HEK293 (cell line): ENCODE data around the gene AKNA.

Experiments used
- CTCF ChIA-PET: fragments of 350-600 bp; formaldehyde crosslinking; extraction: SDS; loops from one replicate; lab custom pipeline; 2021; ENCODE audit warnings: antibody characterized with exemption; lab: Yijun Ruan, JAX
- POLR2A ChIA-PET: fragments of 300-600 bp; formaldehyde crosslinking; extraction: SDS; loops from one replicate; lab custom pipeline; 2020; ENCODE audit warnings: antibody characterized with exemption, inconsistent platforms; lab: Yijun Ruan, JAX
- H3K27ac ChIP-seq: fragments of 200-500 bp; sonication (Bioruptor generic); 2 replicates; pipeline ENCODE4 v1.5.1; 2014; ENCODE audit warnings: low read depth, low read length, control low read depth, inconsistent platforms; ENCODE audit errors: extremely low read depth
- H3K36me3 ChIP-seq, 2 experiments: fragments of 200-500 bp in 1 of 2; sonication (Bioruptor generic) in 1 of 2; 1 replicate in 1 of 2; 2 replicates in 1 of 2; pipeline ENCODE4 v1.5.1; 2014 to 2017; ENCODE audit warnings: inconsistent platforms in 2 of 2, low read length in 2 of 2; ENCODE audit not compliant: control insufficient read depth in 2 of 2, insufficient read depth in 1 of 2
- H3K4me1 ChIP-seq: fragments of 200-500 bp; sonication (Bioruptor generic); 2 replicates; pipeline ENCODE4 v1.5.1; 2014; ENCODE audit warnings: mild to moderate bottlenecking, low read length, inconsistent platforms; ENCODE audit not compliant: control insufficient read depth, insufficient read depth
- H3K4me3 ChIP-seq: 2 replicates; pipeline ENCODE4 v1.5.1; 2011; ENCODE audit warnings: low read depth, mild to moderate bottlenecking, control low read depth, low read length, moderate library complexity
- H3K9me3 ChIP-seq: fragments of 200-500 bp; sonication (Bioruptor generic); 2 replicates; pipeline ENCODE4 v1.5.1; 2014; ENCODE audit warnings: low read depth, low read length, inconsistent platforms; ENCODE audit not compliant: control insufficient read depth, insufficient read depth
- BCL11A ChIP-seq: fragments of 450-650 bp; formaldehyde crosslinking; IDR thresholded peaks from 2 replicates; pipeline ENCODE4 v1.5.1; 2016; ENCODE audit warnings: low read depth, missing biosample characterization, missing genetic modification characterization
- SETDB1 ChIP-seq: IDR thresholded peaks from one replicate; pipeline ENCODE4 v1.6.1; 2017; ENCODE audit warnings: mild to moderate bottlenecking, low read length, moderate library complexity, mixed read lengths; ENCODE audit not compliant: insufficient read length
- ZBTB11 ChIP-seq: fragments of 450-650 bp; formaldehyde crosslinking; conservative IDR thresholded peaks from 2 replicates; pipeline ENCODE4 v1.5.1; 2016; ENCODE audit warnings: low read depth, missing biosample characterization, missing genetic modification characterization
- ZBTB21 ChIP-seq: fragments of 450-650 bp; formaldehyde crosslinking; IDR thresholded peaks from 2 replicates; pipeline ENCODE4 v1.5.1; 2017; ENCODE audit warnings: missing biosample characterization, missing genetic modification characterization
- ZNF114 ChIP-seq: fragments of 450-650 bp; formaldehyde crosslinking; IDR thresholded peaks from 2 replicates; pipeline ENCODE4 v1.5.0; 2017; ENCODE audit warnings: missing biosample characterization, missing genetic modification characterization
- ZNF146 ChIP-seq: fragments of 450-650 bp; formaldehyde crosslinking; IDR thresholded peaks from 2 replicates; pipeline ENCODE4 v1.5.1; 2016; ENCODE audit warnings: missing biosample characterization, missing genetic modification characterization
- ZNF18 ChIP-seq: fragments of 450-650 bp; formaldehyde crosslinking; IDR thresholded peaks from 2 replicates; pipeline ENCODE4 v1.5.1; 2016; ENCODE audit warnings: missing biosample characterization, missing genetic modification characterization
- ZNF24 ChIP-seq: fragments of 450-650 bp; formaldehyde crosslinking; IDR thresholded peaks from 2 replicates; pipeline ENCODE4 v1.5.1; 2016; ENCODE audit warnings: missing biosample characterization, missing genetic modification characterization
- ZNF48 ChIP-seq: fragments of 450-650 bp; formaldehyde crosslinking; IDR thresholded peaks from 2 replicates; pipeline ENCODE4 v1.5.1; 2016; ENCODE audit warnings: missing biosample characterization, missing genetic modification characterization
- ZNF513 ChIP-seq: fragments of 450-650 bp; IDR thresholded peaks from 2 replicates; pipeline ENCODE4 v1.5.1; 2018; ENCODE audit warnings: missing biosample characterization, missing genetic modification characterization
- ZNF518A ChIP-seq: fragments of 450-650 bp; formaldehyde crosslinking; conservative IDR thresholded peaks from 2 replicates; pipeline ENCODE4 v1.5.1; 2016; ENCODE audit warnings: low read depth, missing biosample characterization, missing genetic modification characterization
- ZNF626 ChIP-seq: fragments of 450-650 bp; sonication (Bioruptor Pico); formaldehyde crosslinking; IDR thresholded peaks from 2 replicates; pipeline ENCODE4 v1.5.1; 2018; ENCODE audit warnings: missing biosample characterization, missing genetic modification characterization, inconsistent platforms

The AKNA gene

GRCh38 chr9:114365194-114365593, 22.6 kb downstream of the AKNA start (continued):
- TF ChIP-seq ZBTB11 (no peak), ZNF518A (no peak), ZNF24 (tag by site-specific recombination) (no peak), ZNF48 (tag by site-specific recombination) (no peak)

- Histone ChIP-seq H3K9me3 (no peaks in the 10 kb centered on the region), H3K4me1 (no peaks in the 10 kb centered on the region), H3K4me3 (no peak overlapping the region), H3K36me3 (peaks cover 0 to 7% of the 10 kb centered on the region in 2 experiments; a peak in 1 of 3 replicates), H3K27ac (no peak overlapping the region)
- ChIA-PET POLR2A (no interaction called here), CTCF (interaction anchor here (0.7 to 1.5 kb wide), 4 partner anchors 11 to 57 kb away, joined by 3 to 5 read pairs (median 3); no protein-coding TSS in a partner anchor)
- TF ChIP-seq ZNF513 (tag by site-specific recombination), result peak; percentile 71
- peak; percentile 93 for TF ChIP-seq ZNF146
- TF ChIP-seq ZBTB21 (tag by site-specific recombination), result no peak
These were observed 23.4 kb downstream of the AKNA start for GRCh38 chr9:114364134-114365041.

GRCh38 chr9:114363424-114363823, 24.4 kb downstream of the AKNA start:
- no peak overlapping the region for H3K27ac ChIP-seq
- no peaks in the 10 kb centered on the region for H3K9me3 ChIP-seq
- CTCF ChIA-PET, result no interaction called here
- POLR2A ChIA-PET, result no interaction called here
- H3K4me3 ChIP-seq, result no peak overlapping the region
- H3K36me3 ChIP-seq, result peaks cover 0 to 11% of the 10 kb centered on the region in 2 experiments; a peak in 1 of 3 replicates
- no peak for TF ChIP-seq ZNF626 (tag by site-specific recombination)
- no peak for TF ChIP-seq ZNF18 (tag by site-specific recombination)
- no peak for TF ChIP-seq ZNF114 (tag by site-specific recombination)
- TF ChIP-seq BCL11A (tag by site-specific recombination), result no peak
- TF ChIP-seq SETDB1, result no peak
- no peaks in the 10 kb centered on the region for H3K4me1 ChIP-seq
